ENCODE data around the gene MYO3B.
A peak's percentile ranks its signal among the peaks of the same experiment; 100 is the strongest.
"Not testable (repeated sequence)": the region's sequence is repeated elsewhere in the genome, so short reads cannot be mapped to it uniquely, and the experiment has no call there.

MYO3B gene

DNA sequence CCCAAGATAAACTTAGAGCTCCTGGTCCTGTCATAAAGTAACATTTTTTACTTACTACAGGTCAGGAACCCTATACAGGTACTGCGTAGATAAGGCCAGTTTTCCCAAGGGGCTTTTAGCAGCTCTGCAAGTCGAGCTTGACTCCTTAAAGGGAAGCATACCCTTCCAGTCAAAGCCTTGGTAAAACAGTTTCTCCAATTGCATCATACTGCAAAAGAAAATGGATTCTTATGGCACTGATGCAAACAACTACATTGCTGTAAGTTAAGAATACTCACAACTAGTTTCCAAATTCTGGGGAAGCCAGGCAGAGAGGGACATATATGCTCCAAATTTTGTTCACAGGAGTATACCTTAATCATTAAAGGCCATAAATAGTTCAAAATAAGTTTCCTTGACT is 31.0 kb downstream of the MYO3B start:
- H3K4me2 ChIP-seq (ENCODE audit: low read length) = no peak overlapping the region
- H3K79me2 ChIP-seq (ENCODE audit: low read length) = no peaks in the 10 kb centered on the region
- H3K4me3 ChIP-seq (ENCODE audit: low read length) = no peak overlapping the region
- H3K9me3 ChIP-seq (ENCODE audit: insufficient read depth, low read length) = no peaks in the 10 kb centered on the region
- H2AFZ ChIP-seq (ENCODE audit: low read depth, low read length) = no peak overlapping the region
- no peak overlapping the region for H3K9ac ChIP-seq (ENCODE audit: low read length)
- peaks cover 12% of the 10 kb centered on the region for H3K4me1 ChIP-seq (ENCODE audit: low read length)
- TF ChIP-seq EZH2phosphoT487 (IDR thresholded peaks at IDR 0.05; ENCODE audit: low read depth) = no peak
- no peak overlapping the region for H3K27ac ChIP-seq (ENCODE audit: low read length)
- H3K36me3 ChIP-seq (replicated peaks; ENCODE audit: low read depth, low read length) = no peaks in the 10 kb centered on the region
- no peaks in the 10 kb centered on the region for H4K20me1 ChIP-seq (ENCODE audit: insufficient read depth, low read length)
- H3K27me3 ChIP-seq (ENCODE audit: low read depth, low read length) = no peaks in the 10 kb centered on the region

DNA sequence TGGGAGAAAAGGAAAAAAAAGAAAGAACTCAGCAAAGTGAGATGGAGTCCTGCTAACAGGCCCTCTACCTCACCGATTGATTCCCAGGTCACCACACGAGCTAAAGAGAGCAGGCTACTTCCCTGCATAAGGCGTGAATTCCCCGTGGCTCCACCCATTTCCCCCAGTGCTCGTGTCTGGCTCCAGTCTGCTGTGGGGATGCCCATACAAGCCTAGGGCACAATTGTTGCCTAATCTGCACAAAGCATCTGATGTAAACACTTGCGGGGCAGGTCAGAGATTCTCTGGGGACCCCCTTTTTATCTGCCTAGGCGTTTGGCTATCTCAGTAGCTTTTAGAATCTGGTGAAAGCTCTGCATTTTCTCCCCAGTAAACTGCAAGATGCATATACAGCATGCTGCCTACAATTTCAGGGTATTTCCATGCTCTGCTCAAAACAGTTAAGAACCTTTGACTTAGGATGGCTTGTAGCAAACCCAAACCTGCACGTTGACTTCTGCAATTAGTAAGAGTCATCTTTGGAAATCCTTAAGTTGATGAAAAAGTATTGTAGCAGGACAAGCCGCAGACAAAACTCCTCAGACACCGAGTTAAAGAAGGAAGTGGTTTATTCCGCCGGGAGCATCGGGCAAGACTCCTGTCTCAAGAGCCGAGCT is 34.8 kb downstream of the MYO3B start:
- H3K9ac ChIP-seq (ENCODE audit: low read length) = peak overlapping the region; percentile 26; the same call in 1 of the 2 replicates

DNA sequence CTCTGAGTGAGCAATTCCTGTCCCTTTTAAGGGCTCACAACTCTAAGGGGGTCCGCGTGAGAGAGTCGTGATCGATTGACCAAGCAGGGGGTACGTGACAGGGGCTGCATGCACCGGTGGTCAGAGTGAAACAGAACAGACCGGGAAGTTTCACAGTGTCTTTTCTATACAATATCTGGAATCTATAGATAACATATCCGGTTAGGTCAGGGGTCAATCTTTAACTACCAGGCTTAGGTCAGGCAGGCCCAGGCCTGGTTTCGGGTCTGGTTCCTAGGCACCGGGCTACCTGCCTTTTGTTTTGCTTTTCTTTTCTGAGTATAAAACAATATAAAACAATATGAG is 35.3 kb downstream of the MYO3B start:
- not testable (repeated sequence) for H3K36me3 ChIP-seq (replicated peaks; ENCODE audit: low read depth, low read length); H4K20me1 ChIP-seq (ENCODE audit: insufficient read depth, low read length); H3K27me3 ChIP-seq (ENCODE audit: low read depth, low read length); H3K79me2 ChIP-seq (ENCODE audit: low read length); H3K27ac ChIP-seq (ENCODE audit: low read length); H3K9me3 ChIP-seq (ENCODE audit: insufficient read depth, low read length)
- peaks cover 12% of the 10 kb centered on the region for H3K4me1 ChIP-seq (ENCODE audit: low read length)
- peak overlapping the region; percentile 63 for H2AFZ ChIP-seq (ENCODE audit: low read depth, low read length)
- peak overlapping the region; percentile 79 for H3K4me2 ChIP-seq (ENCODE audit: low read length)
- H3K4me3 ChIP-seq (ENCODE audit: low read length) = peak overlapping the region; percentile 64
- H3K9ac ChIP-seq (ENCODE audit: low read length) = peak overlapping the region; percentile 26; the same call in 1 of the 2 replicates

More for the DNA sequence above, 34.8 kb downstream of the MYO3B start:
- Histone ChIP-seq H4K20me1 (ENCODE audit: insufficient read depth, low read length) (no peaks in the 10 kb centered on the region), H3K27me3 (ENCODE audit: low read depth, low read length) (no peaks in the 10 kb centered on the region), H3K79me2 (ENCODE audit: low read length) (no peaks in the 10 kb centered on the region), H3K9me3 (ENCODE audit: insufficient read depth, low read length) (no peaks in the 10 kb centered on the region), H3K4me3 (ENCODE audit: low read length) (peak overlapping the region; percentile 64), H2AFZ (ENCODE audit: low read depth, low read length) (peak overlapping the region; percentile 63), H3K27ac (ENCODE audit: low read length) (no peak overlapping the region), H3K36me3 (replicated peaks; ENCODE audit: low read depth, low read length) (no peaks in the 10 kb centered on the region), H3K4me2 (ENCODE audit: low read length) (peak overlapping the region; percentile 79), H3K4me1 (ENCODE audit: low read length) (peaks cover 12% of the 10 kb centered on the region)
- TF ChIP-seq, protein P1, sequence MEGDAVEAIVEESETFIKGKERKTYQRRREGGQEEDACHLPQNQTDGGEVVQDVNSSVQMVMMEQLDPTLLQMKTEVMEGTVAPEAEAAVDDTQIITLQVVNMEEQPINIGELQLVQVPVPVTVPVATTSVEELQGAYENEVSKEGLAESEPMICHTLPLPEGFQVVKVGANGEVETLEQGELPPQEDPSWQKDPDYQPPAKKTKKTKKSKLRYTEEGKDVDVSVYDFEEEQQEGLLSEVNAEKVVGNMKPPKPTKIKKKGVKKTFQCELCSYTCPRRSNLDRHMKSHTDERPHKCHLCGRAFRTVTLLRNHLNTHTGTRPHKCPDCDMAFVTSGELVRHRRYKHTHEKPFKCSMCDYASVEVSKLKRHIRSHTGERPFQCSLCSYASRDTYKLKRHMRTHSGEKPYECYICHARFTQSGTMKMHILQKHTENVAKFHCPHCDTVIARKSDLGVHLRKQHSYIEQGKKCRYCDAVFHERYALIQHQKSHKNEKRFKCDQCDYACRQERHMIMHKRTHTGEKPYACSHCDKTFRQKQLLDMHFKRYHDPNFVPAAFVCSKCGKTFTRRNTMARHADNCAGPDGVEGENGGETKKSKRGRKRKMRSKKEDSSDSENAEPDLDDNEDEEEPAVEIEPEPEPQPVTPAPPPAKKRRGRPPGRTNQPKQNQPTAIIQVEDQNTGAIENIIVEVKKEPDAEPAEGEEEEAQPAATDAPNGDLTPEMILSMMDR (IDR thresholded peaks at IDR 0.05; ENCODE audit: low read depth, low read length) = no peak
- no peak for TF ChIP-seq EZH2phosphoT487 (IDR thresholded peaks at IDR 0.05; ENCODE audit: low read depth)

DNA sequence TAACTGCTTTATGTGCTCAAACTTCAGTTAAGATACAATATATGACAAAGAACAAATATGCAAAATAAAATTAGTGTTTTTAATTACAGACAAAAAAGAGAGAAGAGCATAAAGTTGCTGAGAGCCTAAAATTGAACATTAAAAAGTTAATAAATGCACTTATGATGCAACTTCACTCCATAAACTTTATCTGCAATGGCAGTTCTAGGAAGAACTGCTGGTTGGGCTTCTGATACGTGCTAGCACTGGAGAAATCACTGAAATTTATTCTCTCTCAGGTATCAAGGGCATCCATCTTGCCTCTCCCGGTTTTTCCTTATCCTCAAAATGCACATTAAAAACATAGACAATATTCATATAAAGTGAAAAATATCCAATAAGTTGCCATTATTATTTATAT is 35.7 kb downstream of the MYO3B start:
- Histone ChIP-seq H3K4me2 (ENCODE audit: low read length) (peak overlapping the region; percentile 79), H3K9me3 (ENCODE audit: insufficient read depth, low read length) (no peaks in the 10 kb centered on the region), H3K79me2 (ENCODE audit: low read length) (no peaks in the 10 kb centered on the region), H3K27me3 (ENCODE audit: low read depth, low read length) (no peaks in the 10 kb centered on the region), H2AFZ (ENCODE audit: low read depth, low read length) (peak overlapping the region; percentile 63; the same call in 1 of the 2 replicates), H3K36me3 (replicated peaks; ENCODE audit: low read depth, low read length) (no peaks in the 10 kb centered on the region), H3K27ac (ENCODE audit: low read length) (no peak overlapping the region), H3K9ac (ENCODE audit: low read length) (no peak overlapping the region), H3K4me1 (ENCODE audit: low read length) (peaks cover 12% of the 10 kb centered on the region), H4K20me1 (ENCODE audit: insufficient read depth, low read length) (no peaks in the 10 kb centered on the region), H3K4me3 (ENCODE audit: low read length) (peak overlapping the region; percentile 64)
- TF ChIP-seq, protein P1 (IDR thresholded peaks at IDR 0.05; ENCODE audit: low read depth, low read length) = no peak
- TF ChIP-seq EZH2phosphoT487 (IDR thresholded peaks at IDR 0.05; ENCODE audit: low read depth) = no peak

DNA sequence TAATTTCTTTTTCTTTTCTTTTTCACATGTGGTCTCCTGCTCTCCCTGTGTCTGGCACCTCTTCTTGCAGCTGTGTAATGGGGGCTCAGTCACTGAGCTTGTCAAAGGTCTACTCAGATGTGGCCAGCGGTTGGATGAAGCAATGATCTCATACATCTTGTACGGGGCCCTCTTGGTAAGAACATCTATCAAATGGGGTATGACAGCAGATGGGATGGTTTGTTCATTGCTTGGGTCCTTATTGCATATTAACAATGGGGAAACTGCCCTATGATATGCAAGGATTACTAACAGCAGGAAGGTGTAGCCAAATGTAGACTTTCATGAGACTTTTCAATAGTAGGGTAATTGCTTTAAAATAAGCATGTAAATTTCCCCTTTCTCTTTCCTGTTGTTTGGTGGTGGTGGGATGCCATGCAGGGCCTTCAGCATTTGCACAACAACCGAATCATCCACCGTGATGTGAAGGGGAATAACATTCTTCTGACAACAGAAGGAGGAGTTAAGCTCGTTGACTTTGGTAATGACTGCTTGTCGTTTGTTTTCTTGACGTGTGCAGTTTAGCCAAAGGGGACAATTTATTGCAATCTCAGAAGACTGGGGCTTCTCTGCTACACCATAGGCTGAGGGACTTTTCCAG is 36.5 kb downstream of the MYO3B start:
- H3K27me3 ChIP-seq (ENCODE audit: low read depth, low read length) = no peaks in the 10 kb centered on the region
- no peak overlapping the region for H3K4me2 ChIP-seq (ENCODE audit: low read length)
- no peaks in the 10 kb centered on the region for H3K36me3 ChIP-seq (replicated peaks; ENCODE audit: low read depth, low read length)
- H2AFZ ChIP-seq (ENCODE audit: low read depth, low read length) = no peak overlapping the region
- TF ChIP-seq EZH2phosphoT487 (IDR thresholded peaks at IDR 0.05; ENCODE audit: low read depth) = no peak
- H4K20me1 ChIP-seq (ENCODE audit: insufficient read depth, low read length) = no peaks in the 10 kb centered on the region
- H3K27ac ChIP-seq (ENCODE audit: low read length) = no peak overlapping the region
- H3K9me3 ChIP-seq (ENCODE audit: insufficient read depth, low read length) = no peaks in the 10 kb centered on the region
- H3K4me1 ChIP-seq (ENCODE audit: low read length) = peaks cover 12% of the 10 kb centered on the region
- H3K9ac ChIP-seq (ENCODE audit: low read length) = no peak overlapping the region
- H3K4me3 ChIP-seq (ENCODE audit: low read length) = no peak overlapping the region
- no peaks in the 10 kb centered on the region for H3K79me2 ChIP-seq (ENCODE audit: low read length)
